ENCODE measurements around the gene KMT2C. TPM values are rescaled to one million over a fixed set of nuclear protein-coding genes. Genes with fewer than 3 reads are reported as not detected.
"Not testable (repeated sequence)": the region's sequence is repeated elsewhere in the genome, so short reads cannot be mapped to it uniquely, and the experiment has no call there.

The KMT2C gene
- total and polyA plus RNA-seq, 3 donors from 2014 or later, result 32.8 to 167 (median 154) TPM

DNA sequence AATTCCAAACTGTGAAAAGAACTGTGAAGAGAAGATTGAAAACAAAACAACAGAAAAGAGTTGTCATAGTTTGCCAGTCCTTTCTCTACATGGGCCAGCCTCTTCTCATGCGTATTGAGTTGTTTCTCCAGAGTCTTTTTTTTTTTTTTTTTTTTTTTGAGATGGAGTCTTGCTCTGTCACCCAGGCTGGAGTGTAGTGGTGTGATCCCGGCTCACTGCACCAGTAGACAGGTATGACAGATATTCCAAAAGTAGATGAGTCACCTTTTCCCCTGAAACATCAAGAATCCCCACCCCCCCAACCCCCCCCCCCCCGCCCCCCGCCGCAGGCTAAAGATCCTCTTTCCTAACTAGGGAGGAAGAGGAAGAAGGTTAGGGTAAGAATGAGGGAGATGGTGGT lies 15.6 kb upstream of the KMT2C start:
- Histone ChIP-seq H3K27ac (no peak overlapping the region), H3K9me3 (no peaks in the 10 kb centered on the region), H3K27me3 (no peaks in the 10 kb centered on the region), H3K36me3 (ENCODE audit: low read depth, missing control alignments) (no peaks in the 10 kb centered on the region), H3K4me3 (no peak overlapping the region), H3K4me1 (no peaks in the 10 kb centered on the region)
- intact Hi-C loops (cut with DNase I; ENCODE audit: low total_unique reads), result no loop called here
- no peak for DNase-seq
- TF ChIP-seq, protein P1, sequence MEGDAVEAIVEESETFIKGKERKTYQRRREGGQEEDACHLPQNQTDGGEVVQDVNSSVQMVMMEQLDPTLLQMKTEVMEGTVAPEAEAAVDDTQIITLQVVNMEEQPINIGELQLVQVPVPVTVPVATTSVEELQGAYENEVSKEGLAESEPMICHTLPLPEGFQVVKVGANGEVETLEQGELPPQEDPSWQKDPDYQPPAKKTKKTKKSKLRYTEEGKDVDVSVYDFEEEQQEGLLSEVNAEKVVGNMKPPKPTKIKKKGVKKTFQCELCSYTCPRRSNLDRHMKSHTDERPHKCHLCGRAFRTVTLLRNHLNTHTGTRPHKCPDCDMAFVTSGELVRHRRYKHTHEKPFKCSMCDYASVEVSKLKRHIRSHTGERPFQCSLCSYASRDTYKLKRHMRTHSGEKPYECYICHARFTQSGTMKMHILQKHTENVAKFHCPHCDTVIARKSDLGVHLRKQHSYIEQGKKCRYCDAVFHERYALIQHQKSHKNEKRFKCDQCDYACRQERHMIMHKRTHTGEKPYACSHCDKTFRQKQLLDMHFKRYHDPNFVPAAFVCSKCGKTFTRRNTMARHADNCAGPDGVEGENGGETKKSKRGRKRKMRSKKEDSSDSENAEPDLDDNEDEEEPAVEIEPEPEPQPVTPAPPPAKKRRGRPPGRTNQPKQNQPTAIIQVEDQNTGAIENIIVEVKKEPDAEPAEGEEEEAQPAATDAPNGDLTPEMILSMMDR (IDR thresholded peaks at IDR 0.05), result no peak
- no peak for TF ChIP-seq POLR2A (IDR thresholded peaks at IDR 0.05)
- WGBS, 2 donors, result 73 to 80% methylated on average over 5 of the region's 5 CpGs

DNA sequence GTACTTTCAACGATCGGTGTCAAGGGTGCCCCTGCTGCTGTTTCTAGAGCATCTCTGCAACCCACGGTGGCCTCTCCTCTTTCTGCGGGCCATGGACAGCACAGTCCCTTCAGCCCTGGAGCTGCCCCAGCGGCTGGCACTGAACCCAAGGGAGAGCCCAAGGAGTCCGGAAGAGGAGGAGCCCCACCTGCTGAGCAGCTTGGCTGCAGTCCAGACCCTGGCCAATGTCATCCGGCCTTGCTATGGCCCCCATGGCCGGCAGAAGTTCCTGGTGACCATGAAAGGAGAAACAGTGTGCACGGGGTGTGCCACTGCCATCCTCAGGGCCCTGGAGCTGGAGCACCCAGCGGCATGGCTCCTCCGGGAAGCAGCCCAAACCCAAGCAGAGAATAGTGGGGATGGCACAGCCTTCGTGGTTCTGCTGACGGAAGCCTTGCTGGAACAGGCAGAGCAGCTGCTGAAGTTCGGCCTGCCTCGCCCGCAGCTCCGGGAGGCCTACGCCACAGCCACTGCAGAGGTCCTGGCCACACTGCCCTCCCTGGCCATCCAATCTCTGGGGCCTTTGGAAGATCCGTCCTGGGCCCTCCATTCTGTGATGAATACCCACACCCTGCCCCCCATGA lies 9.7 kb upstream of the KMT2C start:
- H3K4me1 ChIP-seq; intact Hi-C loops (cut with DNase I; ENCODE audit: low total_unique reads); H3K4me3 ChIP-seq; H3K9me3 ChIP-seq; H3K36me3 ChIP-seq (ENCODE audit: low read depth, missing control alignments); DNase-seq; H3K27me3 ChIP-seq; H3K27ac ChIP-seq: not testable (repeated sequence)
- WGBS, 2 donors, result 72 to 86% methylated on average over 5 to 19 of the region's 19 CpGs

DNA sequence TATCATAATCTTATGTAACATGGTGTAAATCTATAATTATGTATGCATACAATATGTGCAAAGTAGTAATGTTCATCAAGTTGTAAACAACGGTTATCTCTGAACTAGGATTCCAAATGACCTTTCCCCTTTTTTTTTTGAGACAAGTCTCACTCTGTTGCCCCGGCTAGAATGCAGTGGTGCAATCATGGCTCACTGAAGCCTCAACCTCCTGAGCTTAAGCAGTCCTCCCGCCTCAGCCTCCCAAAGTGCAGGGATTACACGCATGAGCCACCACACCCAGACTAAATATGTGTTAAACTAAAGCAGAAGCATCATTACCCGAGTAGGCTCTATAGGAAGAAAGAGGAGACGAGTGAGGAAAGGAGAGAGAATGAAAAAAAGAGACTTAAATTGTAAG lies 7.8 kb upstream of the KMT2C start:
- no peak for DNase-seq
- TF ChIP-seq, protein P1 (IDR thresholded peaks at IDR 0.05), result no peak
- TF ChIP-seq POLR2A (IDR thresholded peaks at IDR 0.05), result no peak
- no peak overlapping the region for H3K4me3 ChIP-seq
- intact Hi-C loops (cut with DNase I; ENCODE audit: low total_unique reads), result no loop called here
- no peaks in the 10 kb centered on the region for H3K9me3 ChIP-seq
- no peak overlapping the region for H3K27ac ChIP-seq
- no peaks in the 10 kb centered on the region for H3K27me3 ChIP-seq
- no peaks in the 10 kb centered on the region for H3K36me3 ChIP-seq (ENCODE audit: low read depth, missing control alignments)
- H3K4me1 ChIP-seq, result no peaks in the 10 kb centered on the region
- WGBS, 2 donors, result 76 to 83% methylated on average over 6 of the region's 6 CpGs

DNA sequence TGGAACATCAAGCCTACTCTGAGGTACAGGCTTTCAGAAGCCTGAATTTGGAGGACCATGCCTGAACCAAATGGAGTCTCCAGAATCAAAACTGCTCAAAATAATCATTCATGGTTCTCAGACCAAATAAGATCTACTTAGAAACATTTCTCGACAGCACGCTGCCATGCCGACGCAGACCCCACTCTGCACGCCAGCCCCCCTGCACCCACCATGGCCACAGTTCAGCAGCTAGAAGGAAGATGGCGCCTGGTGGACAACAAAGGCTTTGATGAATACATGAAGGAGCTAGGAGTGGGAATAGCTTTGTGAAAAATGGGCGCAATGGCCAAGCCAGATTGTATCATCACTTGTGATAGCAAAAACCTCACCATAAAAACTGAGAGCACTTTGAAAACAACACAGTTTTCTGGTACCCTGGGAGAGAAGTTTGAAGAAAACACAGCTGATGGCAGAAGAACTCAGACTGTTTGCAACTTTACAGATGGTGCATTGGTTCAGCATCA lies 6.6 kb upstream of the KMT2C start:
- no peak for DNase-seq
- 95 to 99% methylated on average over 7 of the region's 7 CpGs for WGBS, 2 donors
- intact Hi-C loops (cut with DNase I; ENCODE audit: low total_unique reads), result no loop called here

DNA sequence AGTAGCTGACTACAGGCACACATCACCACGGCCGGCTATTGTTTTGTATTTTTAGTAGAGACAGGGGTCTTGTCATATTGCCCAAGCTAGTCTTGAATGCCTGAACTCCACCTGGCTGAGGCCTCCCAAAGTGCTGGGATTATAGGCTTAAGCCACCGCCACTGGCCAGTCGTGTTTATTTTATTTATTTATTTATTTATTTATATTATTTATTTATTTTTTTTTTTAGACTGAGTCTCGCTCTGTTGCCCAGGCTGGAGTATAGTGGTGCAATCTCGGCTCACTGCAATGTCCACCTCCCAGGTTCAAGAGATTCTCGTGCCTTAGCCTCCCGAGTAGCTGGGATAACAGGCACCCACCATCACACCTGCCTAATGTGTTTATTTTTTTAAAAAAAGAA lies 6.0 kb upstream of the KMT2C start:
- H3K27ac ChIP-seq; H3K4me1 ChIP-seq; H3K27me3 ChIP-seq; H3K4me3 ChIP-seq; H3K36me3 ChIP-seq (ENCODE audit: low read depth, missing control alignments); DNase-seq; intact Hi-C loops (cut with DNase I; ENCODE audit: low total_unique reads); H3K9me3 ChIP-seq: not testable (repeated sequence)
- 75 to 79% methylated on average over 8 of the region's 8 CpGs for WGBS, 2 donors

More for the DNA sequence above, 6.6 kb upstream of the KMT2C start:
- no peaks in the 10 kb centered on the region for H3K4me1 ChIP-seq
- no peaks in the 10 kb centered on the region for H3K9me3 ChIP-seq
- H3K4me3 ChIP-seq, result no peak overlapping the region
- no peaks in the 10 kb centered on the region for H3K36me3 ChIP-seq (ENCODE audit: low read depth, missing control alignments)
- H3K27ac ChIP-seq, result no peak overlapping the region
- H3K27me3 ChIP-seq, result no peaks in the 10 kb centered on the region
- TF ChIP-seq POLR2A (IDR thresholded peaks at IDR 0.05), result no peak
- TF ChIP-seq, protein P1 (IDR thresholded peaks at IDR 0.05), result no peak

DNA sequence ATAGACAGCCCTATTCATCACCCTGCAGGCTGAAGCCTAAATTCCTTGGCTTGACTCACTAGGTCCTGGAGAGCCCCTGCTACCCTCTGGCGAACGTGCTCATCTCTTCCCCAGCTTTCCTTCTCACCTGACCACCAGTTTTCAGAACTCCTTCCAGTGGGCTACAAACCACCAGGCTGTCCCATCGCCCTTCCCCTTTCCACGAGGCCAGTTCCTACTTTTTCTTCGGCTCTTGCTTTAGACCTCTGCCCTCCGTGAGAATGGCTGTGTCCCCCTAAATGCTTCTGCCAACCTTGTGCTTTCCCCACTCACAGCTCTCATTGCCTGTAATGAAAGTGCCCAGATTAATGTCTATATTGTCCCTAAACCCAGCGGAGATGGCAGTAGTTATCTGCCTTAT lies 5.4 kb upstream of the KMT2C start:
- DNase-seq; H3K27me3 ChIP-seq; intact Hi-C loops (cut with DNase I; ENCODE audit: low total_unique reads); H3K27ac ChIP-seq; H3K4me1 ChIP-seq; H3K9me3 ChIP-seq; H3K4me3 ChIP-seq; H3K36me3 ChIP-seq (ENCODE audit: low read depth, missing control alignments): not testable (repeated sequence)
- 77 to 81% methylated on average over 7 of the region's 7 CpGs for WGBS, 2 donors

DNA sequence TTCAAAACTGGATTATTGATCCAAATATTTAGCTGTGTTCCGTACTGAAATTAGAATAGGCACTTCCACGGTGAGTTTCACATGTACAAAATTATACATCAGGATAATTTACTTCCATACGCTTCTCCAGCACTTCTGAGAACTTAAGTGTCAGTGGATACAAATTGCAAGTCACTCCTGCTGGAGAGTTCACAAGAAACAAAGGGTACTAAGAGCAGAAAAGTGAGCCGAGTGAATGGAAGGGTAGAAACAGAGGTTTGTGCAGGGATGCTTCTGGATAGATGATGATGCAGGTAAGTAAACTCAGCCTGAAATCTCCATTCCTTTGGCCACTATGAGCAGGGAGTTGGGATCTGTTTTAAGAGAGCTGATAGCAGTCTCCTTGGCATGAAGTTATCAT lies 2.2 kb upstream of the KMT2C start:
- H3K36me3 ChIP-seq (ENCODE audit: low read depth, missing control alignments); H3K27ac ChIP-seq; H3K27me3 ChIP-seq; H3K9me3 ChIP-seq; H3K4me1 ChIP-seq; DNase-seq; H3K4me3 ChIP-seq; intact Hi-C loops (cut with DNase I; ENCODE audit: low total_unique reads): not testable (repeated sequence)
- 59 to 67% methylated on average over 4 of the region's 4 CpGs for whole genome bisulfite sequencing, 2 donors

DNA sequence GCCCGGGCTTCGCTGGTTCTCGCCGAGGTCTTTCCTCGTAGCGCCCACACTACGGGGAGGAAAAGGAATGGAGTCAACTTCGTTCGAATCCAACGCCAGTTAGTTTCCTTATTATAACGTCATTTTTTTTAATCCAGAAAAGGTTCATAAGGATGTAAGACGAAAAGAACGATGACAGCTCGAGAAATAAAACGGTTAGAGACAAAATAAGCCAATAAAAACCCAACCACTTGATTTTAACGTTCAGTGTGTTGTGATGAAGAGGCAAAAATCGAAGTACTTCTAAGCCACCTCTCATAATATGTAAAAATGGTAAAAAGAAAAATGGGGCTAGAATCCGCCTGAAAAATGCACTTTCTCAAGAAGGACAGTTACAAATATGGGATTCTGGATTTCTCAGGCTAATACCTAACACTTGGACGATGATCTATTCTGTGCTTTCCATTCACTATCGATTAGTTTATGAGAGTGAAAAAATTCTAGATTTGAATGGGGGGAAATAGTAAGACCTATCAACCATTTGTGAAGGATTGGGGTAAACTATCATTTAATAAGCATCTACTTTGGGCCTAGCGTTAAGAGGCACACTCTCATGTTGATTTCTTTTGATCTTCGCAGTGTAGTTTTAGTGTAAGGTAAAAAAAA lies 1.2 kb upstream of the KMT2C start:
- DNase-seq; H3K27me3 ChIP-seq; intact Hi-C loops (cut with DNase I; ENCODE audit: low total_unique reads); H3K4me1 ChIP-seq; H3K9me3 ChIP-seq; H3K36me3 ChIP-seq (ENCODE audit: low read depth, missing control alignments): not testable (repeated sequence)
- WGBS, 2 donors, result 8% methylated on average over 22 of the region's 22 CpGs
- Histone ChIP-seq H3K27ac (peak overlapping the region; percentile 52 to 98), H3K4me3 (peak overlapping the region; percentile 65 to 76)
